Astrocyte (in vitro differentiated cells and primary cell): ENCODE measurements around the gene SUSD3. TPM values are rescaled to one million over a fixed set of nuclear protein-coding genes. Genes with fewer than 3 reads are reported as not detected.

Experiments
- DNase-seq: peaks from one replicate; pipeline ENCODE4 v3.0.0-alpha.2; 2010; ENCODE audit warnings: low read depth
- FAIRE-seq: peaks from 2 replicates; lab custom pipeline; 2011; peaks lifted over from hg19 to GRCh38; lab: Jason Lieb, UNC
- H2AFZ ChIP-seq: 2 replicates; pipeline ENCODE4 v1.6.0; 2012; ENCODE audit warnings: low read depth, low read length, inconsistent platforms
- H3K27ac ChIP-seq: 2 replicates; pipeline ENCODE4 v1.5.1; 2011; ENCODE audit warnings: low read depth, low read length, inconsistent platforms
- H3K27me3 ChIP-seq: 2 replicates; pipeline ENCODE4 v1.6.0; 2011; ENCODE audit warnings: low read length, inconsistent platforms; ENCODE audit not compliant: insufficient read depth
- H3K36me3 ChIP-seq: 2 replicates; pipeline ENCODE4 v1.5.1; 2011; ENCODE audit warnings: low read length, inconsistent platforms; ENCODE audit not compliant: insufficient read depth
- H3K4me1 ChIP-seq: 2 replicates; pipeline ENCODE4 v1.5.1; 2011; ENCODE audit warnings: low read length, inconsistent platforms; ENCODE audit not compliant: insufficient read depth
- H3K4me2 ChIP-seq: 2 replicates; pipeline ENCODE4 v1.6.0; 2012; ENCODE audit warnings: low read length, inconsistent platforms
- H3K4me3 ChIP-seq: 2 replicates; pipeline ENCODE4 v1.5.1; 2011; ENCODE audit warnings: low read depth, mild to moderate bottlenecking, low read length, inconsistent platforms; ENCODE audit not compliant: insufficient read depth
- H3K79me2 ChIP-seq: 2 replicates; pipeline ENCODE4 v1.6.0; 2012; ENCODE audit warnings: mild to moderate bottlenecking, low read length, inconsistent platforms; ENCODE audit not compliant: insufficient read depth
- H3K9ac ChIP-seq: 2 replicates; pipeline ENCODE4 v1.6.0; 2012; ENCODE audit warnings: mild to moderate bottlenecking, low read length, inconsistent platforms
- H3K9me3 ChIP-seq: 2 replicates; pipeline ENCODE4 v1.5.1; 2012; ENCODE audit warnings: low read depth, mild to moderate bottlenecking, low read length, inconsistent platforms; ENCODE audit not compliant: insufficient read depth
- H4K20me1 ChIP-seq: 2 replicates; pipeline ENCODE4 v1.6.0; 2012; ENCODE audit warnings: low read length, inconsistent platforms; ENCODE audit not compliant: insufficient read depth
- H3K27ac Mint-ChIP-seq: one replicate; pipeline ENCODE4 v1.8.0; 2021; ENCODE audit warnings: mild to moderate bottlenecking, mixed read lengths; ENCODE audit not compliant: unreplicated experiment
- H3K27me3 Mint-ChIP-seq: one replicate; pipeline ENCODE4 v1.8.0; 2021; ENCODE audit warnings: low read depth, mixed read lengths; ENCODE audit not compliant: unreplicated experiment
- H3K36me3 Mint-ChIP-seq: one replicate; pipeline ENCODE4 v1.8.0; 2021; ENCODE audit warnings: low read depth, mixed read lengths; ENCODE audit not compliant: unreplicated experiment
- H3K4me1 Mint-ChIP-seq: one replicate; pipeline ENCODE4 v1.8.0; 2021; ENCODE audit warnings: low read depth, mixed read lengths; ENCODE audit not compliant: unreplicated experiment
- H3K4me3 Mint-ChIP-seq: one replicate; pipeline ENCODE4 v1.8.0; 2021; ENCODE audit warnings: mild to moderate bottlenecking, moderate library complexity, mixed read lengths; ENCODE audit not compliant: unreplicated experiment
- H3K9me3 Mint-ChIP-seq: one replicate; pipeline ENCODE4 v1.8.0; 2021; ENCODE audit warnings: mild to moderate bottlenecking, mixed read lengths; ENCODE audit not compliant: unreplicated experiment
- EZH2 ChIP-seq: IDR thresholded peaks from 2 replicates; pipeline ENCODE4 v1.6.1; 2012; ENCODE audit warnings: mild to moderate bottlenecking, low read length, inconsistent platforms; ENCODE audit not compliant: insufficient read depth
- total RNA-seq: library from RNA; stranded (reverse); gene quantifications from 2 replicates; pipeline ENCODE4 v1.2.1, GENCODE V29; 2021
- TF ChIP-seq, protein P1 (sequence below): IDR thresholded peaks from 2 replicates; pipeline ENCODE4 v1.5.1; 2011; ENCODE audit warnings: low read depth, mild to moderate bottlenecking, inconsistent platforms, low read length, moderate library complexity; ENCODE audit not compliant: insufficient read depth

Gene SUSD3
- total RNA-seq, 1 donor from 2014 or later = not detected

DNA sequence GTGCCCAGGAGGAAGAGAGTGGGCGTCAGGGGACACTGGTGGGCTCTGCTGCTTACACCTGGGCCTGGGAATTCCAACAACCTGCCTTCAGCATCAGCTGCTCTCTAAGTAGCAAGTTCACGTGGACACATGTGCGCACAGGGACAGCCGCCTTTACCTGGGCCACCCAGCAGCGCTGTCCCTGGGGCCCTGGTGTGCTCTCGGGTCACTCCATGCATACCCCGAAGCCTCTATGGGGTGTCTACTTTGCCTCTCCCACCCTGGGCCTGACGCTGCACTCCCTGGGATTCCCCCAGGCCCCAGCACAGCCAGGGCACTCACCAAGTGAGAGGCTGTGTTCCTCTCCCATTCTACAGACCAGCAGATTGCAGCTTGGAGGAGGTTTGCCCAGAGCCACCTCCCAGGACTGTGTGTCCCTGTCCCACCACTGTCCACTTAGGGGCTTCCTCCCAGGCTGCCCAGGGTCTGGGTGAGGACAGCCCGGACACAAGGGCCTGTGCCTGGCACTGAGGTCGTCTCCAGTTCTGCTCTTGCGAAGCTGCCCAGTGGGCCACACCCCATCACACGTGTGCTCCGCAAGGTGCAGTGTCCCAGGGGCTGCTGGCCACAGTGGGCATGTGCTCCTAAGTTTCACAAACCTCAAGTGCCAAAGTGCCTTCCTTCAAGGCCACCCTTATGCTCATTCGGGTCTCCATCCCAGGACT, 69.7 kb downstream of the SUSD3 start:
- peaks cover 4% of the 10 kb centered on the region for H3K36me3 Mint-ChIP-seq
- Histone ChIP-seq H3K4me1 (peaks cover 14% of the 10 kb centered on the region), H3K4me3 (no peak overlapping the region), H3K4me2 (no peak overlapping the region), H3K27me3 (no peaks in the 10 kb centered on the region), H3K27ac (no peak overlapping the region), H3K36me3 (no peaks in the 10 kb centered on the region), H3K9me3 (no peaks in the 10 kb centered on the region), H4K20me1 (peaks cover 62% of the 10 kb centered on the region), H3K9ac (no peak overlapping the region), H3K79me2 (peaks cover 28% of the 10 kb centered on the region), H2AFZ (no peak overlapping the region)
- no peaks in the 10 kb centered on the region for H3K9me3 Mint-ChIP-seq
- no peak overlapping the region for H3K4me3 Mint-ChIP-seq
- no peak for FAIRE-seq
- H3K4me1 Mint-ChIP-seq = peaks cover 17% of the 10 kb centered on the region
- no peak for DNase-seq
- TF ChIP-seq, protein P1, sequence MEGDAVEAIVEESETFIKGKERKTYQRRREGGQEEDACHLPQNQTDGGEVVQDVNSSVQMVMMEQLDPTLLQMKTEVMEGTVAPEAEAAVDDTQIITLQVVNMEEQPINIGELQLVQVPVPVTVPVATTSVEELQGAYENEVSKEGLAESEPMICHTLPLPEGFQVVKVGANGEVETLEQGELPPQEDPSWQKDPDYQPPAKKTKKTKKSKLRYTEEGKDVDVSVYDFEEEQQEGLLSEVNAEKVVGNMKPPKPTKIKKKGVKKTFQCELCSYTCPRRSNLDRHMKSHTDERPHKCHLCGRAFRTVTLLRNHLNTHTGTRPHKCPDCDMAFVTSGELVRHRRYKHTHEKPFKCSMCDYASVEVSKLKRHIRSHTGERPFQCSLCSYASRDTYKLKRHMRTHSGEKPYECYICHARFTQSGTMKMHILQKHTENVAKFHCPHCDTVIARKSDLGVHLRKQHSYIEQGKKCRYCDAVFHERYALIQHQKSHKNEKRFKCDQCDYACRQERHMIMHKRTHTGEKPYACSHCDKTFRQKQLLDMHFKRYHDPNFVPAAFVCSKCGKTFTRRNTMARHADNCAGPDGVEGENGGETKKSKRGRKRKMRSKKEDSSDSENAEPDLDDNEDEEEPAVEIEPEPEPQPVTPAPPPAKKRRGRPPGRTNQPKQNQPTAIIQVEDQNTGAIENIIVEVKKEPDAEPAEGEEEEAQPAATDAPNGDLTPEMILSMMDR = no peak
- TF ChIP-seq EZH2 = no peak
- H3K27ac Mint-ChIP-seq = no peak overlapping the region
- no peaks in the 10 kb centered on the region for H3K27me3 Mint-ChIP-seq

DNA sequence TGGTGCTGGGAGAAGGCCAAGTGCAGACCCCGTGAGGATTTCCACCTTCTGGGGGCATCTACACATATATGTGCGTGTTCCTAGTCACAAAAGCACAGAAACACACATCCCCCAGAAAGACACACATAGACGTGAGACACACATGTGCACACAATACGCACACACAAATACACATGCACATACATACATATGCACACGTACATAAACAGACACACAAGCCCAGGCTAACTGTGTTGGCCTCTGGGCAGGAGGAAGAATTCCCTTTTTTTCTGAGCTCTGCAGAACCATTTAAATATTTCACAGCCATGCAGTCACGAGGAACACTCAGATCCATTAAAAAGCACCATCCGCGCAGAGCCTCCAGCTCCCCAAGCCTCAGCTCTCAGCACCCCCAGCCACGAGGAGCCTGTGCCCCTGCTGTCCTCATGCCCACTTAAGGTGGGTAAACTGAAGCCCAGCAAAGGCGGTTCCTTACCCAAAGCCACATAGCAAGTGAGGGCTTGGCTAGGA, 70.3 kb downstream of the SUSD3 start:
- Histone ChIP-seq H3K4me3 (no peak overlapping the region), H2AFZ (no peak overlapping the region), H3K9me3 (no peaks in the 10 kb centered on the region), H4K20me1 (peaks cover 64% of the 10 kb centered on the region), H3K27ac (no peak overlapping the region), H3K4me2 (no peak overlapping the region), H3K9ac (no peak overlapping the region), H3K27me3 (no peaks in the 10 kb centered on the region), H3K4me1 (peaks cover 17% of the 10 kb centered on the region), H3K36me3 (no peaks in the 10 kb centered on the region), H3K79me2 (peaks cover 28% of the 10 kb centered on the region)
- FAIRE-seq (no peak), DNase-seq (no peak)
- Mint-ChIP-seq H3K4me1 (peaks cover 18% of the 10 kb centered on the region), H3K27ac (no peak overlapping the region), H3K36me3 (peaks cover 4% of the 10 kb centered on the region), H3K27me3 (no peaks in the 10 kb centered on the region), H3K9me3 (no peaks in the 10 kb centered on the region), H3K4me3 (no peak overlapping the region)
- TF ChIP-seq EZH2 = no peak
- TF ChIP-seq, protein P1 = no peak

DNA sequence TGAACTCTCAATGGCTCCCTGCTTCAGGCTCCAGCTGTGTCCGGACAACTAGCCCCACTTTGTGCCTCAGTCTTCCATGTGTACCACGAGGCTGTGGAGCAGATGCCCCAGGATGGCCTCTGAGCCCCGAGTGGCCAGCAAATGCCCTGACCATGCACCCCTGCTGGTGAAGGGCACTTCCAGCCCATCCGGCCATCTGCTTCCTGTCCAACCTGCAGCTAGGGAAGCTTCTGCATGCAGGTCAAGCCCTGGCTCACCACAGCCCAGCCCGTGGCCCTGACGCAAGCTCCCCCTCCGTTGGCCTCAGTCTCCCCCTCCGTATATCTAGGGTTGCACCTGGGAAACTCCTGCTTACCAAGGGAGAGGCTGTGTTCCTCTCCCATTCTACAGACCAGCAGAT, 70.8 kb downstream of the SUSD3 start:
- no peaks in the 10 kb centered on the region for H3K36me3 ChIP-seq
- TF ChIP-seq, protein P1 = no peak
- no peak for TF ChIP-seq EZH2
- peaks cover 18% of the 10 kb centered on the region for H3K4me1 Mint-ChIP-seq

More for the DNA sequence above, 70.8 kb downstream of the SUSD3 start:
- Histone ChIP-seq H3K79me2 (peaks cover 28% of the 10 kb centered on the region), H4K20me1 (peaks cover 64% of the 10 kb centered on the region), H3K4me1 (peaks cover 18% of the 10 kb centered on the region), H2AFZ (no peak overlapping the region), H3K9ac (no peak overlapping the region), H3K4me3 (no peak overlapping the region), H3K9me3 (no peaks in the 10 kb centered on the region), H3K27me3 (no peaks in the 10 kb centered on the region), H3K4me2 (no peak overlapping the region), H3K27ac (no peak overlapping the region)
- DNase-seq (no peak), FAIRE-seq (no peak)
- H3K27ac Mint-ChIP-seq = no peak overlapping the region
- H3K4me3 Mint-ChIP-seq = no peak overlapping the region
- peaks cover 4% of the 10 kb centered on the region for H3K36me3 Mint-ChIP-seq
- no peaks in the 10 kb centered on the region for H3K27me3 Mint-ChIP-seq
- H3K9me3 Mint-ChIP-seq = no peaks in the 10 kb centered on the region
